HG03025 (cell line): ENCODE results near the gene EID2B.

Experiments
- ATAC-seq: cut with Tn5 transposase; IDR thresholded peaks from one replicate; pipeline ENCODE4 v1.9.1; 2021; ENCODE audit warnings: mild to moderate bottlenecking, moderate library complexity; ENCODE audit not compliant: unreplicated experiment, low FRiP score

EID2B gene

DNA sequence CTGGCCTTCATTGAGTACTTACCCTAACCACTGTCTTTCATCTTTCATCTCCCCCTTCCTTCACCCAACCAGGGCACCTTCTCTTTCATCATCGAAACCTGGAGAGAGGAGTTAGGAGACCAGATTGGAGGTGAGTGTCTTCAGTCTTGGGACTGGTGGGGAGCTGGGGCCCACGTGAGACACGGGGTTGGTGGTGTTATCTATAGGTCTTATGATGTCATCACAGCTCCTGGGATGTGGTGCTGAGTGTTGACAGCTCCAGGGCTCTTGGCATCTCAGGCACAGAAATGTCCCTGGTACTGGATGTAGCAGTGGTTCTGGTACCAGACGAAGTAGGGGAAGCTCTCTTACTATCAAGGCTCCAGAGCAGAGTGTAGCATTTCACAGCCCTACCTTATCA is 32.1 kb downstream of the EID2B start:
- ATAC-seq: no peak

DNA sequence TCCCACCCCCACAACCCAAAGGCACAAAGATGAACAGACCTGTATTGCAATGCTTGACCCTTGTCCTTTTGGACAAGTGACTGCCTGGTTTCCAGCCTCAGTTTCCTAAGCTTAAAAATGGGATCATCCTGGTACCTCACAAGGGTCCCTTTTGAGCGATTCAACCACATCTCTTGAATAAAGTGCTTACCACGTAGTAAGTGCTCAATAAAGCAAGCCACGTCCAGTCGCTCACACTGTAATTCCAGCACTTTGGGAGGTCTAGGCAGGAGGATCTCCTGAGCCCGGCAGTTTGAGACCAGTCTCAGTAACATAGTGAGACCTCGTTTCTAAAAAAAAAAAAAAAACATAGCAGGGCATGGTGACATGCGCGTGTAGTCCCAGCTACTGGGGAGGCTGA is 32.7 kb downstream of the EID2B start:
- ATAC-seq: no peak

DNA sequence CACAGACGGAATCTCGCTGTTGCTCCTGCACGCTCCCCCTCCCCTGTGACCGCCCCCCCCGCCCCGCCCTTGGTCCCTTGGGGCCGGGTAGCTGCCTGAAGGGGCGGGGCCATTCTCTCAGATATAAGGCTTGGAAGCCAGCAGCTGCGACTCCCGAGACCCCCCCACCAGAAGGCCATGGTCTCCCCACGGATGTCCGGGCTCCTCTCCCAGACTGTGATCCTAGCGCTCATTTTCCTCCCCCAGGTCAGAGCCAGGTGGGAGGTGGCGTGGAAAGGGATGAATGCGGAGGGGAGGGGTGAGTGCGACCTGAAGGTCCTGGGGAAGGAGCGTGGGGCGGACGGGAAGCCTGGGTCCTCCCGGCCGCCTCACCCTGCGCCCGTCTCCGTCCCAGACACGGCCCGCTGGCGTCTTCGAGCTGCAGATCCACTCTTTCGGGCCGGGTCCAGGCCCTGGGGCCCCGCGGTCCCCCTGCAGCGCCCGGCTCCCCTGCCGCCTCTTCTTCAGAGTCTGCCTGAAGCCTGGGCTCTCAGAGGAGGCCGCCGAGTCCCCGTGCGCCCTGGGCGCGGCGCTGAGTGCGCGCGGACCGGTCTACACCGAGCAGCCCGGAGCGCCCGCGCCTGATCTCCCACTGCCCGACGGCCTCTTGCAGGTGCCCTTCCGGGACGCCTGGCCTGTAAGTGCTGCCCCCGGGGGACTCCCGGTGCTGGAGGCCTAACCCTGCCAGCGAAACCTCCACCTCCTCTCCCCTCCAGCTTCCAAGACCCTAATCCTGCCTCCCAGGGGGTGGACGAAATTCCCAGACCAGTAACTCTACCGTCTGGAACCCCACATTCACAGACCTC is 33.6 kb downstream of the EID2B start, which contains the start of gene DLL3:
Gene DLL3, plus strand, starts transcription at position 150 of the 845 bp plus-strand sequence. Its CDS starts 28 bp downstream, at position 178.
- ATAC-seq: no peak

DNA sequence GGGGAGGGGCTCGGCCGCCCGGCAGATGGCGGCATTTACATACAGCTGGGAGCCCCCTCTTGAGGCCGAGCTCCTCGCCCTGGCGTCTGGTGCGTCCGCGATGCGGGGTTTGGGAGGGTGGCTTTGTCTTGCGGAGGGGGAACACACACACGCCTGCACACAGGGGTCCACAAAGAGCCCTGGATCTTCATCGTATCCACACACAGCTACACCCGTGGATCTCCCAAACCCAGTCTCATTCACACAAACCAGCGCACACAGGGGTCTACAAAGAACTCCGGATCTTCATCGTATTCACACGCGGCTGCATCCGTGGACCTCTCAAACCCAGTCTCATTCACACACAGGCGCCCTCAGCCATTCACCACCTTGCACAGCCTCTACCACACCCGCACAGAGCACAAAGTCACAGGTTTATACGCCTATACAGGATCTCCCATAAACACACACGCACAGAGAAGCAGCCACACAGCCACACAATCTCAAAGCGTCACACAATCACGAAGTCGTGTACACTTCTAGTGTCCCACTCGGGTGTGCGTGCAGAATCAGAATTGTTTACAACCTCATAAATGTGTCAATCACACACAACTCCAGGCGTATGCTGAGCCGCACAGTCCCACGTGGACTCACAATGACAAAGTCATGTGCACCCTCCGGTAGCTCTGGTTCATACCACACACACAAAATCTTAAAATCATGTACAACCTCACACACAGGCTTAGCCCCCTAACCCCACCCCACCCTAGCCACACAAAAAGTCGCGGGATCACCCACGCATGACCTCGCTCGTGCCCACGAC is 34.5 kb downstream of the EID2B start:
- no peak for ATAC-seq

DNA sequence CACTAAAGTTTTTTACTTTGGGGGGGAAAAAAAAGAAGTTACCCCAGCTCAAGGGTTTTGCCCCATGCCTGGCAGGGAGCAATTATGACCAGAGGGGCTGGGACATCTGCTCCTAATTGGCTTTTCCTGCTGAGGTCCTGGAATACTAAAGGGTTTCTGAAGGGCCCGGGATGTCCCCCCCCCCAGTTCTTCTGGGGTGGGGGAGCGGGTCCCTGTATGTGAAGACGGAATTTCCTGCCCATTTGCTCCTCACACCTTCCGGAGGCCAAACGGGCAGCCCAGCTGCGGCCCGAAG is 35.0 kb downstream of the EID2B start:
- ATAC-seq: no peak

DNA sequence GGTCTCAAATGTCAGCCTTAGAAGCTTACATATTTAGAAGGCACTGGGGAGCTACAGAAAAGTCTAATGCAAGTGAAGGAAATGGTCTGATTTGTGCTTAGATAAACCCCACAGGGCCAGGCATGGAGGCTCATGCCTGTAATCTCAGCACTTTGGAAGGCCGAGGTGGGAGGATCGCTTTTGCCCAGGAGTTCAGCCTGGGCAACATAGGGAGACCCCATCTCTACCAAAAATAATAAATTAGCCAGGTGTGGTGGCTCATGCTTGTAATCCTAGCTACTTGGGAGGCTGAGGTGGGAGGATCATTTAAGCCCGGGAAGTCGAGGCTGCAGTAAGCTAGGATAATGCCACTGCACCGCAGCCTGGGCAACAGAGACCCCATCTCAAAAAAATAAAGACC is 36.6 kb downstream of the EID2B start:
- ATAC-seq: no peak

DNA sequence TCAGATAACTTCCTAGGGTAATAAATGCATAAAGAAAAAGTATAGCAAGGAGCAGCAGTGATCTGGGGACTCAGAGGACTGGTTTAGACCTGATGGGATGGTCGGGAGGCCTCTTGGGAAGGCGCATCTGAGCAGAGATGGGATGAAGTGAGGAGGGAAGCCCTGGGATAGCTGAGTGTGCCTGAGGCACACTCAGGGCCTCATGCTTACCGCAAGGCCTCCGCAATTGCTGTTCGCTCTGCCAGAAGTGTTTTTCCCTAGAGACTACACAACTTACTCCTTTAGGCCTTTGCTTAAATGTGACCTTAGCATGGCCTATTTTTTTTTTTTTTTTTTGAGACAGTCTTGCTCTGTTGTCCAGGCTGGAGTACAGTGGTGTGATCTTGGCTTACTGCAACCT is 38.0 kb downstream of the EID2B start:
- ATAC-seq: no peak

DNA sequence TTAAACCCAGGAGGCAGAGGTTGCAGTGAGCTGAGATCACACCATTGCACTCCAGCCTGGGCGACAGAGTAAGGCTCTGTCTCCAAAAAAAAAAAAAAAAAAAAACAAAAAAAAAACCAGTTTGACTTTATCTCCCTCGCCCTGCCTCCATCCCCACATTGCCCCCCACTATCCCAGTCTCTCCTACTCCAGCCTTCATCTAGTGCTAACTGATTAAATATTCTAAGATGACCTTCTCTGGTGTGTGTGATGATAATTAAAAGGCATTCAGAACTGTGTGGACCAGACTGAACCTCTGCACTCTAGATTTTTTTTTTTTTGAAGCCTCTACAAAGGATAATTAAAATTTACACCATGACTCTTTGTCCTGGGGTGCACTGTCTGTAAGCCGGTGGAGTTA is 39.9 kb downstream of the EID2B start:
- ATAC-seq: no peak

DNA sequence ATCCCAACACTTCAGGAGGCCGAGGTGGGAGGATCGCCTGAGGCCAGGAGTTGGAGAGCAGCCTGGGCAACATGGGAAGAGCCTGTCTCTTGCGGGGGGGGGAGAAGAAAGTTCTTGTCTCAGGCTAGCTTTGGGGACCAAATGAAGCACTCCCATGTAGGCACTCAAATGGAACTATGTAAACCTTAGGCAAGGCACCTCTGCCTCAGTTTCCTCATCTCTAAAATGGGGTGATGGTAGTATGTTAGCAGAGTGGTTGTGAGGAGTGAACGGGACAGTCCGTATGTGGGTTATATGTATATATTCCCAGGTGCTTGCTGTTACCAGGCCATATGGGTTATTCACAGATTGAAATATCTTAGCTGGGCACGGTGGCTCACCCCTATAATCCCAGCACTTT is 40.4 kb downstream of the EID2B start:
- no peak for ATAC-seq

DNA sequence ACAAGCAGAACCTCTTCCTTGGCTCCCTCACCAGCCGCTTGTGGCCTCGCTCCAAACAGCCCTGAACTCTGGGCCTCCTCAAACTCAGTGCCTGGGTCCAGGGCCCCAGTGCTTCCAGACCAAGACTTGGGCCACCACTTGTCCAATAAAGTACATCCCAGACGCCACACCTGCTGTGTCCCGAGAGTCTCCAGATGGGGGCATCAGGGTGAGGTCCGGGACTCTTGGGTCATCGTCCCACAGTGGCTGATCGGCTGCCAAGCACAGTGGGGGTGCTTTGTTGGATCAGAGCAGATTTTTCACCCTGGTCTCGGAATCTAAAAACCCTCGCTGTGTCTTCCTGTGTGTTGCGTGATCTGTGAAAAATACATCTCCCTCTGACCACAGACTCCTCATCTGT is 42.9 kb downstream of the EID2B start:
- ATAC-seq: no peak

DNA sequence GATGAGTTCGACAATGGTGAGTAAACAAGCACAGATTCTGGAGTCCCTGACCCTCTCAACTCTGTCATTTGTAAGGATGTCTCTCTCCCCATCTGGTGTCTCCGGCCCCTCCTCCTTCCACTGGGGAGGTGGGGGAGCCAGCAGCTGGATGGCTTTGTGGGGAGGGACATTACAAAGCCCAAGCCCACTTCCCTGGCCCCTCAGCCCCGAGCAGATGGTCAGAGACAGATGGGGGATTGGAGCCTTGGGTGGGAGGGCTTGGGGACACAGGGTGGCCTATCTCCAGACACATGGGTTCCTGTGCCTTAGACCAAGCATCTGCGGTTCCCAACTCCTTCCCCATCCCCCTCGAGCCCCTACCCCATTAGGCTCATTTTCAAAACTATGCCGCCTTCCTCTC is 49.5 kb downstream of the EID2B start:
- ATAC-seq: no peak

DNA sequence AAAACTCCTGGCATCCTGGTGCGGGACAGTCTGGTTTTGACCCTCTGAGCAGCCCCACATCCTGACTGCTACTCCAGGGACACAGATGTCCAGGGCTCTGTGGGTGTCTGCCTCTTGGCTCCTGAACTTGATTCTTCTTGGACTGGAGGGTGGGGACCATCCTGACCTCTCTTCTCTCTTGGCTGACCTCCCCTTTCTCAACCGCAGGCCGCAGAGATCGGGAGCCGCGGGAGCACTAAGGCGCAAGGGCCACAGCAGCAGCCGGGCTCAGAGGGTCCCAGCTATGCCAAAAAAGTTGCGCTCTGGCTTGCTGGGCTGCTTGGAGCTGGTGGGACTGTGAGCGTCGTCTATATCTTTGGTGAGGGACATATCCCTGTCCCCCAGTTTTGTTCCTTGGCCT is 51.0 kb downstream of the EID2B start:
- no peak for ATAC-seq

DNA sequence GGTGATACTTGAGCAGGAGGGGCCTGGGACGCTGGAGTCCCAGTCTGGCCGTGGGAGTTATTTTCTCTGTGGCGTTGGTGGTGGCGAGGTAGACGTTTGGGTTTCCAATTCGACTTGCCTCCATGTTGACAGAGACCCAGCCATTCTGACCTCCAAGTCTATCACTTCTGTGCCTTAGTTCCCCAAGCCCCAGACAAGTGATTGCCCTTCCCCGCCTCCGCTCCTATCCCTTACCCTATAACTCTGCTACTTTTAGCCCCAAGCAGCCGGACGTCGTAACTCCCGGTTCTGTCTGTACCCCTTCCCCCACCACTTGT is 51.5 kb downstream of the EID2B start:
- ATAC-seq: no peak
